ENCODE measurements around the gene SYNE1. TPM values are rescaled to one million over a fixed set of nuclear protein-coding genes. Genes with fewer than 3 reads are reported as not detected.

SYNE1 gene
- total RNA-seq, 2 experiments from 2014 or later: 29.5 to 35.1 TPM

DNA sequence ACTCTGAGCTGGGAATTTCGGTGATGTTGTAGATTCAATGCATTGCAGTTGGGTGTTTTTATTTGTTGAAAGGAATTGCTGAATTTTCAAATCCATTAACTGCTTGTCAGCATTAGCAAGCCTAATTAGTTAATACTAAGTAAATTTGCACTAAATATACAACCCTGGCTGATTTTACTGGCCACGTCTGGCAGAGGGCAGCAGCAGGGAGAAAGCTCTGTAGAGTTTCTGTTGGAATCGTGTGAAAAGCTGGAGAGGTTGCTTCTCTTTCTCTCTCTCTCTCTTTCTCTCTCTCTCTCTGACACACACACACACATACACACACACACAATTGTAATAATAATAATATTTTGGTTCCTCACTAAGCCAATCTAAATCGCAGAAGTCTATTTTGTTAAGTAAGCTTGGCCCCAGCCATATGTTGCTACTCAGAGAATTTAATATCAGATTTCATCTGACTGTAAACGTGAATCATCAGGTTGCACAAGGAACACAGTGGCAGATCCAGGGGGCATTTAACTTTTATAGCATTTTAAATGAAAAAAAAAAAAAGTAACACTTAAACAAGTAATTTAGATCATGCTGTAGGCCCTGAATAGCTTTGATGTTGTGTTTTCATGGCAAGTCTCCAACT is 540.2 kb downstream of the SYNE1 start:
- Mint-ChIP-seq H3K4me3 (no peak overlapping the region), H3K27me3 (no peaks in the 10 kb centered on the region), H3K9me3 (no peaks in the 10 kb centered on the region), H3K36me3 (ENCODE audit: low read depth) (no peaks in the 10 kb centered on the region), H3K4me1 (ENCODE audit: low read depth) (peaks cover 3% of the 10 kb centered on the region), H3K27ac (no peak overlapping the region)
- intact Hi-C loops (cut with micrococcal nuclease): no loop called here
- DNase-seq (no peak), ATAC-seq (no peak)
- ChIA-PET POLR2A (no interaction called here), CTCF (no interaction called here)
- TF ChIP-seq CTCF (IDR thresholded peaks at IDR 0.05): no peak

- TF ChIP-seq CTCF (IDR thresholded peaks at IDR 0.05): no peak
- H3K27me3 Mint-ChIP-seq: no peaks in the 10 kb centered on the region
- ChIA-PET POLR2A (no interaction called here), CTCF (interaction anchor here (0.6 kb wide), 1 partner anchor 9 kb away, joined by 3 read pairs; no protein-coding TSS in a partner anchor)
- no peak overlapping the region for H3K27ac Mint-ChIP-seq
- no peaks in the 10 kb centered on the region for H3K9me3 Mint-ChIP-seq
- ATAC-seq (peak; percentile 96), DNase-seq (peak; percentile 59)
- no peaks in the 10 kb centered on the region for H3K36me3 Mint-ChIP-seq (ENCODE audit: low read depth)
- H3K4me1 Mint-ChIP-seq (ENCODE audit: low read depth): peaks cover 3% of the 10 kb centered on the region
- H3K4me3 Mint-ChIP-seq: no peak overlapping the region
- intact Hi-C loops (cut with micrococcal nuclease): no loop called here
These were observed 542.1 kb downstream of the SYNE1 start for GRCh38 chr6:152094992-152095592.

- TF ChIP-seq CTCF (IDR thresholded peaks at IDR 0.05): no peak
- intact Hi-C loops (cut with micrococcal nuclease): no loop called here
- DNase-seq: no peak
- H3K4me1 Mint-ChIP-seq (ENCODE audit: low read depth): peaks cover 3% of the 10 kb centered on the region
- no peaks in the 10 kb centered on the region for H3K27me3 Mint-ChIP-seq
- ChIA-PET POLR2A (no interaction called here), CTCF (no interaction called here)
- H3K27ac Mint-ChIP-seq: no peak overlapping the region
- H3K4me3 Mint-ChIP-seq: no peak overlapping the region
- ATAC-seq: no peak
- no peaks in the 10 kb centered on the region for H3K36me3 Mint-ChIP-seq (ENCODE audit: low read depth)
- no peaks in the 10 kb centered on the region for H3K9me3 Mint-ChIP-seq
These were observed 542.9 kb downstream of the SYNE1 start for GRCh38 chr6:152094276-152094675.

GRCh38 chr6:152093711-152094110 is 543.5 kb downstream of the SYNE1 start:
- POLR2A ChIA-PET: no interaction called here
- H3K36me3 Mint-ChIP-seq (ENCODE audit: low read depth): no peaks in the 10 kb centered on the region
- intact Hi-C loops (cut with micrococcal nuclease): no loop called here

More at GRCh38 chr6:152093711-152094110, 543.5 kb downstream of the SYNE1 start:
- TF ChIP-seq CTCF (IDR thresholded peaks at IDR 0.05): no peak
- peaks cover 3% of the 10 kb centered on the region for H3K4me1 Mint-ChIP-seq (ENCODE audit: low read depth)
- H3K9me3 Mint-ChIP-seq: no peaks in the 10 kb centered on the region
- H3K27me3 Mint-ChIP-seq: no peaks in the 10 kb centered on the region
- H3K27ac Mint-ChIP-seq: no peak overlapping the region
- ATAC-seq (no peak), DNase-seq (no peak)
- no peak overlapping the region for H3K4me3 Mint-ChIP-seq
- CTCF ChIA-PET: no interaction called here

All from activated CD8-positive, alpha-beta T cell treated with anti-CD3 and anti-CD28 coated beads for 36 hours (primary cell).